ENCODE measurements around the gene PROZ.

DNA sequence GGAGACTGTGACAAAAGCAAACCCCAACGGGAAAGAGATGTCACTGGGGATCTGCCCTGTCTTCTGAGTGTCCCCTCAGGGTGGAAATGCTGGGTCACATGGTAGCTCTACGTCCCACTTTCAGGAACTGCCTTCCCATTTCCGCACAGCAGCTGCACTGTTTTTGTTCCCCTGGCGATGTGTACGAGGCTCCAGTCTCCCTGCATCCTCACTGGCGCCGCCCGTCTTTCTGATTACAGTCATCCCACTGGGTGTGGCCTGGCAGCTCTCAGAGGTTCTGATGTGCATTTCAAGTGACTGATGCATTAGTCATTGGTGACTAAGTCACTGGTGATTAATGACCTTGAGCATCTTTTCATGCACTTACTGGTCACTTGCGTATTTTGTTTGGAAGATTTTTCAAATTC is 28.8 kb downstream of the PROZ start:
- TF ChIP-seq CTCF (IDR thresholded peaks at IDR 0.05 in 2 of 3, conservative IDR thresholded peaks at IDR 0.05 in 1 of 3; ENCODE audit: borderline replicate concordance in 1 of 3, insufficient read depth in 1 of 3, low read depth in 2 of 3, low read length in 2 of 3) (0 out of 6 replicates have a peak, but pooled peaks of 2 of the 3 experiments have one; percentile 2 to 15), POLR2A (IDR thresholded peaks at IDR 0.05; ENCODE audit: borderline replicate concordance, extremely low read depth, insufficient read depth, insufficient read length) (no peak), EZH2 (IDR thresholded peaks at IDR 0.05) (no peak), RAD21 (IDR thresholded peaks at IDR 0.05; ENCODE audit: low read depth) (peak; percentile 5; the same call in 1 of the 2 replicates), SIN3A (IDR thresholded peaks at IDR 0.05; ENCODE audit: low read depth) (peak; percentile 92)
- TF ChIP-seq, protein P1, sequence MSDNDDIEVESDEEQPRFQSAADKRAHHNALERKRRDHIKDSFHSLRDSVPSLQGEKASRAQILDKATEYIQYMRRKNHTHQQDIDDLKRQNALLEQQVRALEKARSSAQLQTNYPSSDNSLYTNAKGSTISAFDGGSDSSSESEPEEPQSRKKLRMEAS (IDR thresholded peaks at IDR 0.05), result peak; percentile 62

Data from HCT116 (cell line).